H1 (cell line): ENCODE data around the gene IL17D. TPM values are rescaled to one million over a fixed set of nuclear protein-coding genes. Genes with fewer than 3 reads are reported as not detected.

Experiments
- CHD7 ChIP-seq: fragments of 300-600 bp; sonication (generic); IDR thresholded peaks from 2 replicates; pipeline ENCODE4 v1.7.1; 2012; ENCODE audit warnings: low read length, moderate library complexity, mild to moderate bottlenecking, inconsistent platforms; ENCODE audit not compliant: insufficient replicate concordance
- GTF2F1 ChIP-seq: IDR thresholded peaks from 2 replicates; pipeline ENCODE4 v1.6.1; 2012; ENCODE audit warnings: low read depth, low read length, improper control_type of control experiment, borderline replicate concordance
- HDAC2 ChIP-seq, 2 experiments: fragments of 300-600 bp in 1 of 2; sonication (generic) in 1 of 2; IDR thresholded peaks; 2 replicates each; pipeline ENCODE4 v1.6.1; 2011 to 2012; ENCODE audit warnings: low read depth in 2 of 2, low read length in 2 of 2, mild to moderate bottlenecking in 2 of 2, moderate library complexity in 2 of 2, borderline replicate concordance in 1 of 2, inconsistent platforms in 1 of 2
- JUN ChIP-seq: IDR thresholded peaks from 2 replicates; pipeline ENCODE4 v1.6.1; 2011; ENCODE audit warnings: low read depth, mild to moderate bottlenecking, improper control_type of control experiment, low read length
- SP1 ChIP-seq: IDR thresholded peaks from 2 replicates; pipeline ENCODE4 v1.6.1; 2011; ENCODE audit warnings: low read depth, low read length
- SRF ChIP-seq: IDR thresholded peaks from 2 replicates; pipeline ENCODE4 v1.6.1; 2011; ENCODE audit warnings: mild to moderate bottlenecking, low read depth, low read length, moderate library complexity
- YY1 ChIP-seq: IDR thresholded peaks from 2 replicates; pipeline ENCODE4 v1.6.1; 2011; ENCODE audit warnings: low read depth, mild to moderate bottlenecking, low read length
- polyA plus RNA-seq, 7 experiments: library from polyadenylated mRNA; depleted of rRNA in 3 of 7; stranded (reverse) in 5 of 7; unstranded in 2 of 7; fragments of >200 nt in 5 of 7; fragments of 200-250 nt in 2 of 7; gene quantifications; 1 replicate in 5 of 7; 2 replicates in 1 of 7; 4 replicates in 1 of 7; pipeline versions ENCODE4 v1.2.1 to v1.2.3, GENCODE V29; 2011 to 2013; ENCODE audit warnings: missing spikeins in 2 of 7, mixed read lengths in 2 of 7
- total RNA-seq: library from RNA; stranded (reverse); fragmentation: NEBNext Ultra II Directional; extraction: Animal tissue kit (Norgen Biotek cat#: 25700); gene quantifications from 2 replicates; pipeline ENCODE4 v1.2.1, GENCODE V29; 2021
- TF ChIP-seq, protein P1 (sequence below): IDR thresholded peaks from 2 replicates; pipeline ENCODE4 v1.6.1; 2012; ENCODE audit warnings: inconsistent platforms

The IL17D gene
- total and polyA plus RNA-seq, 2 of the 8 experiments (the other 6 are each of a cell fraction or from before 2014, with no cell fraction given): 0.56 to 0.59 TPM

DNA sequence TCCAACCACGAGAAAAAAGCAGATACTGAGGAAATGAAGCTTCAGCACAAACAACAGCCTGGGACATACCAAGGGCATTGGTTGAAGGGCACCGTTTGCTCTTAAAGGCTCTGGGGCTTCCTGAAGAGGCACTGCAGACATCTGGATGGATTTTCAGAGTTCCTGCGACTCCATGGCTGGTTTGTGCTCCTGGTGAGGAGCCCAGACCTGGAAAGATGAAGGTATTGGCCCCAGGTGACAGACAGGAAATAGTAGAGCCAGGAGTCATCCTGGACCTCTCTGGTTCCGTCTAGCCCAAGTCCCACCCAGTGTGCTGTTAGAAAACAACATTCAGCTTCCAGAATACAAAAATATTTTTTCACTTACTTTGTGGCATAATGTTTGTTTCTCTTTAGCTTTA lies 6.3 kb downstream of the IL17D start (continued):
- TF ChIP-seq JUN (no peak), HDAC2 (IDR thresholded peaks at IDR 0.05; ENCODE audit: borderline replicate concordance in 1 of 2, low read depth in 2 of 2, low read length in 2 of 2) (no peak), SP1 (no peak), YY1 (no peak), CHD7 (no peak), GTF2F1 (no peak), SRF (no peak)
- TF ChIP-seq, protein P1, sequence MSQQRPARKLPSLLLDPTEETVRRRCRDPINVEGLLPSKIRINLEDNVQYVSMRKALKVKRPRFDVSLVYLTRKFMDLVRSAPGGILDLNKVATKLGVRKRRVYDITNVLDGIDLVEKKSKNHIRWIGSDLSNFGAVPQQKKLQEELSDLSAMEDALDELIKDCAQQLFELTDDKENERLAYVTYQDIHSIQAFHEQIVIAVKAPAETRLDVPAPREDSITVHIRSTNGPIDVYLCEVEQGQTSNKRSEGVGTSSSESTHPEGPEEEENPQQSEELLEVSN: no peak
